CD4-positive, alpha-beta T cell (primary cell): ENCODE data around the gene YLPM1. TPM values are rescaled to one million over a fixed set of nuclear protein-coding genes. Genes with fewer than 3 reads are reported as not detected.

Experiments
- ATAC-seq: fragments of 200-7000 bp; cut with Tn5 transposase; one replicate; pipeline ENCODE4 v1.10.0; 2022; ENCODE audit warnings: mild to moderate bottlenecking; ENCODE audit not compliant: poor library complexity
- CTCF ChIA-PET: fragments of 350-600 bp; sonication (Branson Sonifier 250); formaldehyde crosslinking; loops from one replicate; lab custom pipeline; 2021; ENCODE audit warnings: antibody characterized with exemption, inconsistent platforms; lab: Charles Lee
- POLR2A ChIA-PET: fragments of 350-600 bp; sonication (Branson Sonifier 250); formaldehyde crosslinking; loops from one replicate; lab custom pipeline; 2021; ENCODE audit warnings: antibody characterized with exemption, inconsistent platforms; lab: Charles Lee
- DNase-seq, 14 experiments: peaks; one replicate each; pipeline ENCODE4 v3.0.0-alpha.2; 2013 to 2020; ENCODE audit warnings: mixed read lengths in 2 of 14
- H3K27ac ChIP-seq, 2 donors: one replicate each; pipeline versions ENCODE4 v1.5.1 to v1.7.0; 2013; ENCODE audit warnings: low read length in 2 of 2, low read depth in 1 of 2, mild to moderate bottlenecking in 1 of 2
- H3K27me3 ChIP-seq, 2 experiments: 1 replicate in 1 of 2; 2 replicates in 1 of 2; pipeline versions ENCODE4 v1.6.1 to v1.7.0; 2013; ENCODE audit warnings: low read length in 2 of 2, control low read depth in 1 of 2, mild to moderate bottlenecking in 1 of 2, moderate library complexity in 1 of 2; ENCODE audit not compliant: insufficient read depth in 2 of 2, control insufficient read depth in 1 of 2
- H3K36me3 ChIP-seq: one replicate; pipeline ENCODE4 v1.6.1; 2013; ENCODE audit warnings: low read length, control low read depth; ENCODE audit not compliant: insufficient read depth
- H3K4me1 ChIP-seq: one replicate; pipeline ENCODE4 v1.6.1; 2013; ENCODE audit warnings: low read length, control low read depth; ENCODE audit not compliant: insufficient read depth
- H3K4me3 ChIP-seq: one replicate; pipeline ENCODE4 v1.5.1; 2013; ENCODE audit warnings: mild to moderate bottlenecking, low read length, moderate library complexity
- H3K9me3 ChIP-seq, 2 experiments: 1 replicate in 1 of 2; 2 replicates in 1 of 2; pipeline versions ENCODE4 v1.6.1 to v1.7.0; 2013; ENCODE audit warnings: low read length in 2 of 2, mild to moderate bottlenecking in 2 of 2, control low read depth in 1 of 2, moderate library complexity in 1 of 2; ENCODE audit not compliant: control insufficient read depth in 1 of 2, insufficient read depth in 1 of 2
- H3K27ac Mint-ChIP-seq: one replicate; pipeline ENCODE4 v1.8.0; 2020; ENCODE audit warnings: mixed read lengths
- H3K27me3 Mint-ChIP-seq: one replicate; pipeline ENCODE4 v1.8.0; 2021; ENCODE audit warnings: mixed read lengths
- H3K36me3 Mint-ChIP-seq: one replicate; pipeline ENCODE4 v1.8.0; 2021; ENCODE audit warnings: low read depth, mixed read lengths
- H3K4me1 Mint-ChIP-seq: one replicate; pipeline ENCODE4 v1.8.0; 2021; ENCODE audit warnings: low read depth, mixed read lengths
- H3K4me3 Mint-ChIP-seq: one replicate; pipeline ENCODE4 v1.8.0; 2020; ENCODE audit warnings: mild to moderate bottlenecking, mixed read lengths
- H3K9me3 Mint-ChIP-seq: one replicate; pipeline ENCODE4 v1.8.0; 2020; ENCODE audit warnings: mixed read lengths
- intact Hi-C, 2 experiments: fragments of 100-400 bp; cut with DNase I in 1 of 2; cut with micrococcal nuclease in 1 of 2; formaldehyde crosslinking; loops; one replicate each; pipeline versions ENCODE4 v1.15.1 to v1.9.0; 2023 to 2025; cut with DNase I, micrococcal nuclease
- polyA plus RNA-seq, 2 donors: library from polyadenylated mRNA; unstranded; fragments of 120-200 nt; gene quantifications; one replicate each; pipeline ENCODE4 v1.2.1, GENCODE V29; 2013
- total RNA-seq, 174 experiments: library from RNA in 2 of 174; stranded (reverse) in 2 of 174; gene quantifications; one replicate each; pipeline ENCODE4 v1.2.3 and lab custom pipeline; 2021 to 2026
- TF ChIP-seq, protein P1 (sequence below): fragments of 200-600 bp; IDR thresholded peaks from one replicate; pipeline ENCODE4 v1.8.0; 2022; ENCODE audit warnings: antibody characterized with exemption, mild to moderate bottlenecking

The YLPM1 gene, protein sequence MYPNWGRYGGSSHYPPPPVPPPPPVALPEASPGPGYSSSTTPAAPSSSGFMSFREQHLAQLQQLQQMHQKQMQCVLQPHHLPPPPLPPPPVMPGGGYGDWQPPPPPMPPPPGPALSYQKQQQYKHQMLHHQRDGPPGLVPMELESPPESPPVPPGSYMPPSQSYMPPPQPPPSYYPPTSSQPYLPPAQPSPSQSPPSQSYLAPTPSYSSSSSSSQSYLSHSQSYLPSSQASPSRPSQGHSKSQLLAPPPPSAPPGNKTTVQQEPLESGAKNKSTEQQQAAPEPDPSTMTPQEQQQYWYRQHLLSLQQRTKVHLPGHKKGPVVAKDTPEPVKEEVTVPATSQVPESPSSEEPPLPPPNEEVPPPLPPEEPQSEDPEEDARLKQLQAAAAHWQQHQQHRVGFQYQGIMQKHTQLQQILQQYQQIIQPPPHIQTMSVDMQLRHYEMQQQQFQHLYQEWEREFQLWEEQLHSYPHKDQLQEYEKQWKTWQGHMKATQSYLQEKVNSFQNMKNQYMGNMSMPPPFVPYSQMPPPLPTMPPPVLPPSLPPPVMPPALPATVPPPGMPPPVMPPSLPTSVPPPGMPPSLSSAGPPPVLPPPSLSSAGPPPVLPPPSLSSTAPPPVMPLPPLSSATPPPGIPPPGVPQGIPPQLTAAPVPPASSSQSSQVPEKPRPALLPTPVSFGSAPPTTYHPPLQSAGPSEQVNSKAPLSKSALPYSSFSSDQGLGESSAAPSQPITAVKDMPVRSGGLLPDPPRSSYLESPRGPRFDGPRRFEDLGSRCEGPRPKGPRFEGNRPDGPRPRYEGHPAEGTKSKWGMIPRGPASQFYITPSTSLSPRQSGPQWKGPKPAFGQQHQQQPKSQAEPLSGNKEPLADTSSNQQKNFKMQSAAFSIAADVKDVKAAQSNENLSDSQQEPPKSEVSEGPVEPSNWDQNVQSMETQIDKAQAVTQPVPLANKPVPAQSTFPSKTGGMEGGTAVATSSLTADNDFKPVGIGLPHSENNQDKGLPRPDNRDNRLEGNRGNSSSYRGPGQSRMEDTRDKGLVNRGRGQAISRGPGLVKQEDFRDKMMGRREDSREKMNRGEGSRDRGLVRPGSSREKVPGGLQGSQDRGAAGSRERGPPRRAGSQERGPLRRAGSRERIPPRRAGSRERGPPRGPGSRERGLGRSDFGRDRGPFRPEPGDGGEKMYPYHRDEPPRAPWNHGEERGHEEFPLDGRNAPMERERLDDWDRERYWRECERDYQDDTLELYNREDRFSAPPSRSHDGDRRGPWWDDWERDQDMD (N-terminal part only)
- total RNA-seq = 10 to 100 TPM; 87.2 to 88.6 TPM
- polyA plus RNA-seq (2013, experiment 1 of 2) = 48.3 TPM
- 68.4 TPM for polyA plus RNA-seq (2013, experiment 2 of 2)
- total RNA-seq (lab: John Stamatoyannopoulos, UW) = 36.0 to 221 (median 86.2) reads per million in 172 experiments

DNA sequence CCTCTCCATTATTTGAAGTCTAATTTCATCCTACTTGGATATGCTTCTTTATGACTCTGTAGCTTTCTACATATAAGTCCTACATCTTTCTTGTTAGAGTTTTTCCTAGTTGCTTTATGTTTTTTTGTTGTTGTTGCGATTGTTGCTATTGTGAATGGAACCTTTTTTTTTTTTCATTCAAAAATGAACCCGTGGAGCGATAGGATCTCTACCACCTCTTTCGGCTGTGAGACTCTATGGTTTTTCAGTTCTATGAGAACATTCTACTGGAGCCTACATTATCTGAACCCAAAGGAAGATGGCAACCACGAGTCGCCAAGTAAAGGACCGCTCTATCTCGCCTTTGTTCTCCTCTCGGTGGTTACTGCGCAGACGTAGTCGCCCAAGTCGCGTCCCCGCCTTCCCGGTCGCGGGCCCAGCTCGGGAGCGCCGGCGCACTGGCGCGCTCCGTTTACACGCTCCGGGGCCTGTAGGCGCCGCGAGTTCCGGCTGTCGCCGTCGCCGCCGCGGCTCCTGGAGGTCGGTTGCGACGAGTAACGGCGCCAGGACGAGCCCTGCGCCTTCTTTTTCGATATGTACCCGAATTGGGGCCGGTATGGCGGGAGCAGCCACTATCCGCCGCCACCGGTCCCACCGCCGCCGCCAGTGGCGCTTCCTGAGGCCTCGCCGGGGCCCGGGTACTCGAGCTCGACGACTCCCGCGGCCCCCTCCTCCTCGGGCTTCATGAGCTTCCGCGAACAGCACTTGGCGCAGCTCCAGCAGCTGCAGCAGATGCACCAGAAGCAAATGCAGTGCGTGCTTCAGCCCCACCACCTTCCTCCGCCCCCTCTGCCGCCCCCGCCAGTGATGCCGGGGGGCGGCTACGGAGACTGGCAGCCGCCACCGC is at the start of gene YLPM1:
TSS of gene YLPM1 (plus strand) at position 400 of the 886 bp plus-strand sequence. CDS start at position 574, 174 bp downstream.
- DNase-seq = peak; percentile 85 to 98 (median 90)
- Histone ChIP-seq H3K4me3 (peak within 1 kb of the TSS; percentile 84), H3K27ac (peak within 1 kb of the TSS; percentile 91 to 96), H3K9me3 (no peaks in the 10 kb centered on the region), H3K36me3 (no peaks in the 10 kb centered on the region), H3K4me1 (peaks cover 37% of the 10 kb centered on the region), H3K27me3 (no peaks in the 10 kb centered on the region)
- no peaks in the 10 kb centered on the region for H3K9me3 Mint-ChIP-seq
- H3K4me3 Mint-ChIP-seq = peak within 1 kb of the TSS; percentile 88
- H3K36me3 Mint-ChIP-seq = peaks cover 27% of the 10 kb centered on the region
- H3K27ac Mint-ChIP-seq = peak within 1 kb of the TSS; percentile 85
- ATAC-seq = peak; percentile 89
- intact Hi-C loops = loop anchor here (2.0 to 10.0 kb wide), 6 partner anchors 50 to 461 kb away; partner anchors contain the start of genes AREL1 (in 2 of the 2), FCF1 (in 2 of the 2), ABCD4 (in 1 of the 2) and DLST (in 1 of the 2)
- H3K4me1 Mint-ChIP-seq = peaks cover 50% of the 10 kb centered on the region
- ChIA-PET CTCF (interaction anchor here (0.6 to 2.6 kb wide), 23 partner anchors 16 to 814 kb away, joined by 3 to 12 read pairs (median 4); partner anchors contain the start of genes DLST and LTBP2), POLR2A (interaction anchor here (0.6 to 3.2 kb wide), 41 partner anchors 9 to 1705 kb away, joined by 3 to 22 read pairs (median 5); partner anchors contain the start of genes ALDH6A1, AREL1, DLST and FCF1)
- H3K27me3 Mint-ChIP-seq = no peaks in the 10 kb centered on the region
- TF ChIP-seq, protein P1, sequence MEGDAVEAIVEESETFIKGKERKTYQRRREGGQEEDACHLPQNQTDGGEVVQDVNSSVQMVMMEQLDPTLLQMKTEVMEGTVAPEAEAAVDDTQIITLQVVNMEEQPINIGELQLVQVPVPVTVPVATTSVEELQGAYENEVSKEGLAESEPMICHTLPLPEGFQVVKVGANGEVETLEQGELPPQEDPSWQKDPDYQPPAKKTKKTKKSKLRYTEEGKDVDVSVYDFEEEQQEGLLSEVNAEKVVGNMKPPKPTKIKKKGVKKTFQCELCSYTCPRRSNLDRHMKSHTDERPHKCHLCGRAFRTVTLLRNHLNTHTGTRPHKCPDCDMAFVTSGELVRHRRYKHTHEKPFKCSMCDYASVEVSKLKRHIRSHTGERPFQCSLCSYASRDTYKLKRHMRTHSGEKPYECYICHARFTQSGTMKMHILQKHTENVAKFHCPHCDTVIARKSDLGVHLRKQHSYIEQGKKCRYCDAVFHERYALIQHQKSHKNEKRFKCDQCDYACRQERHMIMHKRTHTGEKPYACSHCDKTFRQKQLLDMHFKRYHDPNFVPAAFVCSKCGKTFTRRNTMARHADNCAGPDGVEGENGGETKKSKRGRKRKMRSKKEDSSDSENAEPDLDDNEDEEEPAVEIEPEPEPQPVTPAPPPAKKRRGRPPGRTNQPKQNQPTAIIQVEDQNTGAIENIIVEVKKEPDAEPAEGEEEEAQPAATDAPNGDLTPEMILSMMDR = peak; percentile 54

DNA sequence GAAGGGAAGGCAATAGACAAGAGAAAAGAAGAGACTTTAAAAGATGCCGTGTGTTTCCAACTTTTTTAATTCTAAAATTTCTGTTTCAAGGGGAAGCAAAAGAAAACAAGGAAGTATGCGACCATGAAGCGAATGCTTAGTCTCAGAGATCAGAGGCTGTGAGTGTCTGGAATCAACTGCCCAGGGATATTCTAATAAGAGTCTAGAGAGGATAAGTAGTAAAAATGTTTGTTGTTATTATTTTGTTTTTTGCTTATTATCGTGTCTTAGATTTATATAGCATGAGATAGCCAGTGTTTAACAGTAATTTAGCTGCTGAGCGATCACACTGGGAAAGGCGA is 49.8 kb upstream of the YLPM1 start:
- TF ChIP-seq, protein P1 = no peak
- Histone ChIP-seq H3K9me3 (no peaks in the 10 kb centered on the region), H3K36me3 (peaks cover 34% of the 10 kb centered on the region), H3K27ac (peak overlapping the region; percentile 76 to 81), H3K4me3 (peak overlapping the region; percentile 76), H3K27me3 (no peaks in the 10 kb centered on the region), H3K4me1 (peaks cover 12% of the 10 kb centered on the region)
- ChIA-PET CTCF (interaction anchor here (1.5 to 1.6 kb wide), 2 partner anchors 50 to 105 kb away, joined by 3 to 4 read pairs; partner anchors contain the start of gene YLPM1), POLR2A (interaction anchor here (0.6 kb wide), 1 partner anchor 376 kb away, joined by 3 read pairs; no protein-coding TSS in a partner anchor)
- ATAC-seq = no peak
- Mint-ChIP-seq H3K27ac (peak overlapping the region; percentile 92), H3K36me3 (peaks cover 52% of the 10 kb centered on the region), H3K9me3 (no peaks in the 10 kb centered on the region), H3K27me3 (no peaks in the 10 kb centered on the region), H3K4me1 (peaks cover 59% of the 10 kb centered on the region), H3K4me3 (peak overlapping the region; percentile 90)
- intact Hi-C loops = loop anchor here (1.0 to 10.0 kb wide), 7 partner anchors 49 to 951 kb away; partner anchors contain the start of genes YLPM1 (in 2 of the 2), ABCD4 (in 1 of the 2), EIF2B2 (in 1 of the 2) and ERG28 (in 1 of the 2)
- no peak for DNase-seq
